ENCODE measurements around the gene SLC16A14.

Gene SLC16A14

DNA sequence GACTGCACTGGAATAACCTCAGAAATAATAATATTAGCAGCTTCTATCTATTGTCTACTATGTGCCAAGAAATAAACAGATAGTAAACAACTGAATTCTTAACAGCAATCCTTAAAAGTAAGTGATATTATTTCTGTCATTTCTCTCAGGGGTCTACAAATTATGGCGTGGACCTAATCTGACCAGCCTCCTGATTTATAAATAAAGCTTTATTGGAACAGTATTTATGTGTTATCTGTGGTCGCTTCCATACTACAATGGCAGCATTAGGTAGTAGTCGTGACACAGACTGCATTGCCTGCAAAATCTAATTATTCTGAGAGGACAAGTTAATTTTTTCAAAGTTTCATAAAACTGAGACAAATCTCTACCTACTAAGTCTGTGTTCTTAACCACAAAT is 49.0 kb downstream of the SLC16A14 start:
- no peak for DNase-seq

GRCh38 chr2:230018153-230018552 is 50.6 kb downstream of the SLC16A14 start:
- no peak for DNase-seq

DNA sequence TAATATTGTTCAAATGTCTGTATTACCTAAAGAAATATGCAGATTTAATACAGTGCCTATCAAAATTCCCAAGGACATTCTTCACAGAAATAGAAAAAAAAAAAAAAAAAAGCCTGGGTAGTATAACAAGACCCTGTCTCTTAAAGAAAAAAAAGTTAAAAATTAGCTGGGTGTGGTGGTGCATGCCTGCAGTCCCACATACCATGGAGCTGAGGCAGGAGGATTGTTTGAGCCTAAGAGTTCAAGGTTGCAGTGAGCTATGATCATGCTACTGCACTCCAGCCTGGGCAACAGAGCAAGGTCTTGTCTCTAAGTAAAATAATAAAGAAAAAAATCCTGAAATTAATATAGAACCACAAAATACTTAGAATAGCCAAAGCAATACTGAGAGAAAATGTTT is 51.9 kb downstream of the SLC16A14 start:
- DNase-seq = no peak

DNA sequence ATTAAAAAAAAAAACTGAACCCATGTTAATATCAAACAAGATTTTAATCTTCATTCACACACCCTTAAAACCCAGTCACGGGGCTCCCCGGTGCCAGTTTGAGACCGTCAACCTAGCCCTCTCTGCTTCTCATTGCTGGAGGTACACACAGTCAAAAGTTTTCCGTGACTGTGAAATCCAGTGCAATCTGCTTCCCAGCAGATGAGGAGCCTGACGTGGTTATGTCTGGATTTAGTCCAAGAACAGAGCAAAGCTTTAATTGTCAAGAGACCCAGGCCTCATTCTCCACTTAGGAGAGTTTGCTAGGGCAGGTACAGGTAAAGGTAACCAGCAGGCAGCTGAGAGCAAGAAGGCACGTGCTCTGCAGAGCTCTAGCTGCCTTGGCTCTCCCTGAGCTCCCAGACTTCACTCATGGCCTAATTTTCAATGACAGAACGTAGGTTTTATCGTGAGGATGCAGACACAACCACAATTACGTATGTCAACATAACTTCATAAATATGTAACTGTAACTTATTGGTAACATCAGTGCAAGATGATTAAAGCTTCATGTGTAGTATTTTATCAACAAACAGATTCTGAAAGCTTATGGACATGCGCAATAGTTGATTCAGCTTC is 56.3 kb downstream of the SLC16A14 start:
- DNase-seq = no peak

- DNase-seq = no peak
Measured at GRCh38 chr2:230011617-230012016, 57.1 kb downstream of the SLC16A14 start.

DNA sequence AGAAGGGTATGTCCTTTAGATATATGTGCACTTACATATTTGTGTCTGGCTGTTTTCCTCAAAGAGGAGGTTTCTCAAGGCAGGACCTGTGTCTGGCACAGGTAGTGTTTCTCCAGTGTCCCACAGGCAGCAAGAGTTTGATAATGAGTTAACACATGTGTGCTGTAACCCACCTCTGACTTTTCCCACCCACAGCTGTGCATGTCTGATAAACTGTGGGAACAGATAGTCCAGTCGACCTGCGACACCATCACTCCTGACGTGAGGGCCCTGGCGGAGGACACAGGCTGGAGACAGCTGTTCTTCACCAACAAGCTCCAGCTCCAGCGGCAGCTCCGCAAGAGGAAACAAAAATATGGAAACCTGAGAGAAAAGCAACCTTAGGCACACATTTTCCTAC is 58.2 kb downstream of the SLC16A14 start:
- DNase-seq = no peak

DNA sequence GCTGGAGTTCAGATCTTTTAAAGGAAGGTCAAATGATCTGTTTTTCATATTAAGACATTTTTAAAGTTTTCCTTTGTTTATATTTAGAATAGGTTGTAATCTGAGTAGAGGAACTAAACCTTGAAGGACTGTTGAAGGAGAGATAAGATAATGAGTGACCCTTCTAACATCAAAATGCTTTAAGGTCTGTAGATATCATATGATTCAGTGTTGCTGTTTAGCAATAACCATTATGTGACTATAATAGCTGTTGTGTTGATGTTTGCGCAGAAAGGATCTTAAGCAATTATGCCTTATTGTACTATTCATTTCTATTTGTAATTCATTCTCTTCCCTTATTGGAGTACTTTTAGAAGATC is 60.0 kb downstream of the SLC16A14 start:
- no peak for DNase-seq

DNA sequence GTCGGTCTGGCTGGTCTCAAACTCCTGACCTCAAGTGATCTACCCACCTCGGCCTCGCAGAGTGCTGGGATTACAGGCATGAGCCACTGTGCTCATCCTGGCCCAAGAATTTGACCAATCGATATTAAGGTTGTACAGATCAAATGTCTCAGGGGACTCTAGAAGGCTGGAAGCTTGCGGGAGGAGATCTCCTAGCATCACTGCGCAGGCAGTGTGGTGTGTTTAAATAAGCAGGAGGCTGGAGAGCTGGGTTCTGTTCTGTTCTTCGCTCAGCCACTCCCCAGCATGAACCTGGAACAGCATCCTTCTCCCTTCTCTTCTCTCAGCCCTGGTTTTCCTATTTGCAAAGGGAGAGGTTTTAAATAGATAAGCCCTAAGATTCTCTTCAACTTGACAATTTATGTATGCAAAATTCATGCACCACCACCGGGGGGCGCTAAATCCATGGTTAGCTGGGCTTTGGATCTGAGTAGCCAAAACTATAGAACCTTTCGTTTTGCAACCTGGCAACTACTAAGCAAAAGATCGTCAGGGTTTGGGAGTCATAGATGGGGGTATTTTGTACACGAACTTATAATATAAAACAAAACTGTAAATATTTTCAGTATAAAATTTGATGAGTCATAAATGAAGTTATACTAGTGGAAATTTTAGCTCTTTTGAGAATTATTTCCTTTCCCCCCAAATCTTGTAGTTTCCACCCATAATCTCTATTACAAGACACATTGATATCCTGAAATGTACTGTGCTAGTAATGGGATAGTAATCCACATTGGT is 60.6 kb downstream of the SLC16A14 start:
- DNase-seq = peak; percentile 69

GRCh38 chr2:230000118-230000841 is 68.4 kb downstream of the SLC16A14 start:
- DNase-seq = no peak

GRCh38 chr2:229997565-229997964 is 71.2 kb downstream of the SLC16A14 start:
- no peak for DNase-seq

DNA sequence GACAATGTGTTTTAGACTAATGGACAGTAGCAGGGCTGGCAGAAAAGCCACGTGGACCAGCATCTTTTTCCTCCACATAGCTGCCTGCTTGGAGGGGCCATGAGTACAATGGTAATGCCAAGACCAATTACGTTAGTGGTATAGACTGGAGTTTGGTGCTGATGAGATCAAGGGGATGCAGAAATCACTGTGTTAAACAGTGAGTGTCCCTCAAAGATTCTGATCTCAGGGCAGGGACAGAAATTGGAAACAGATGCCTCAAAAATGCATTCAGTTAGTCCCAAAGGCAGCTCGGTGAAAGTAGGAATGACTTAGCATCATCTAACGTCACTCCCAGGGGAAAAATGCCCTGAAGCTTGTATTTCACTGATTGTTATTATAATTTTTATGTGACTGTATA is 72.4 kb downstream of the SLC16A14 start:
- DNase-seq = no peak

- no peak for DNase-seq
Measured at GRCh38 chr2:229993236-229993635, 75.5 kb downstream of the SLC16A14 start.

Data from activated CD4-positive, alpha-beta T cell treated with anti-CD3 and anti-CD28 coated beads for 1 hour (primary cell).